Activated T-helper 2 cell treated with anti-CD3 and anti-CD28 coated beads, Interferon-gamma antibody, Interleukin-2, Interleukin-4, amounts not matched to agents 10 μg/mL and 5 μg/mL and 100 μg/mL, durations not matched to agents 14 hours and 24 hours and 36 hours (primary cell): Measurements from ENCODE around the gene C19orf85. TPM values are rescaled to one million over a fixed set of nuclear protein-coding genes. Genes with fewer than 3 reads are reported as not detected.

Experiments used
- DNase-seq: peaks from one replicate; pipeline ENCODE4 v3.0.0; 2021; ENCODE audit warnings: low spot score
- H3K27ac Mint-ChIP-seq: one replicate; pipeline ENCODE4 v1.8.0; 2021; ENCODE audit warnings: mixed read lengths
- H3K27me3 Mint-ChIP-seq: one replicate; pipeline ENCODE4 v1.8.0; 2021; ENCODE audit warnings: low read depth, mixed read lengths
- H3K36me3 Mint-ChIP-seq: one replicate; pipeline ENCODE4 v1.8.0; 2021; ENCODE audit warnings: low read depth, mixed read lengths
- H3K4me1 Mint-ChIP-seq: one replicate; pipeline ENCODE4 v1.8.0; 2021; ENCODE audit warnings: low read depth, mixed read lengths
- H3K4me3 Mint-ChIP-seq: one replicate; pipeline ENCODE4 v1.8.0; 2021; ENCODE audit warnings: low read depth, mild to moderate bottlenecking, moderate library complexity, mixed read lengths
- H3K9me3 Mint-ChIP-seq: one replicate; pipeline ENCODE4 v1.8.0; 2021; ENCODE audit warnings: mixed read lengths
- intact Hi-C: fragments of 100-400 bp; cut with micrococcal nuclease; formaldehyde crosslinking; loops from one replicate; pipeline ENCODE4 v1.15.1; 2023
- total RNA-seq: library from RNA; stranded (reverse); gene quantifications from 2 replicates; pipeline ENCODE4 v1.2.3, GENCODE V29; 2022

The C19orf85 gene
- total RNA-seq, 1 donor from 2014 or later, result not detected

- H3K36me3 Mint-ChIP-seq, result no peaks in the 10 kb centered on the region
- DNase-seq, result no peak
- H3K27me3 Mint-ChIP-seq, result peaks cover 53% of the 10 kb centered on the region
- no peak within 1 kb of the TSS for H3K27ac Mint-ChIP-seq
- H3K9me3 Mint-ChIP-seq, result no peaks in the 10 kb centered on the region
- intact Hi-C loops, result no loop called here
- peaks cover 10% of the 10 kb centered on the region for H3K4me1 Mint-ChIP-seq
- no peak within 1 kb of the TSS for H3K4me3 Mint-ChIP-seq
These were observed 21.3 kb downstream of the C19orf85 start, which contains the start of gene SHISA7 for GRCh38 chr19:55443045-55443823. Gene SHISA7, minus strand, starts transcription at chr19:55443300. Its CDS starts 437 bp downstream, at chr19:55442863.

- Mint-ChIP-seq H3K4me1 (peaks cover 10% of the 10 kb centered on the region), H3K27me3 (peaks cover 53% of the 10 kb centered on the region), H3K36me3 (no peaks in the 10 kb centered on the region), H3K9me3 (no peaks in the 10 kb centered on the region), H3K27ac (no peak overlapping the region), H3K4me3 (no peak overlapping the region)
- DNase-seq, result no peak
- intact Hi-C loops, result no loop called here
These were observed 22.1 kb downstream of the C19orf85 start for GRCh38 chr19:55442372-55442961.

DNA sequence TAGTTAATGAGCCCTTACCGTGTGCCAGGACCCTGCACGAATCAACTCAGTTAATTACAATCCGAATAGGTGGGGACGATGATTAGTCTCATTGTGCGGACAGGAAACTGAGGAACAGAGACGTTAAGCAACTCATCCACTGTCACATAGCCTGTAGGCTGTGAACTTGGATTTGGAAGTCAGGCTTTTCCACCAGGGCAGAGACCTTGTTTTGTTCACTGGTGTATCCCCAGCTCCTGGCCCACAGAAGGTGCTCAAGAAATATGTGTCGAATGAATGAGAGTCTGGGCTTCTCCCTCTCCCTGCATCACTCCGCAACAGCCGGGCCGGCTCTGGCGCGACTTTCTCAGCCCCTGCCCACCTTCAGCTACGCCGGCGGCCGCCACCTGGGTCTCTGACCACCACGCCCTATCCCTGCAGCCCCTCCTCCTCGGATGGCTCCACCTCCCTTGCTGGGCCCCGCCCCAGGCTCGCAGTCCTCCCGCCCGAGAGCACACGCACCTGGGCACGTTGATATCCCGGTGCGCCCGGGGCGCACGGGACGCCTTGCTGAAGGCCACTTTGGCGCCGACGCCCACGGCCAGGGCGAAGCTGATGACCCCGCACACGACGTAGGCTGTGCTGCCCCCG is 22.7 kb downstream of the C19orf85 start:
- peaks cover 10% of the 10 kb centered on the region for H3K4me1 Mint-ChIP-seq
- H3K27ac Mint-ChIP-seq, result no peak overlapping the region
- H3K4me3 Mint-ChIP-seq, result no peak overlapping the region
- H3K27me3 Mint-ChIP-seq, result peaks cover 57% of the 10 kb centered on the region
- no peaks in the 10 kb centered on the region for H3K9me3 Mint-ChIP-seq
- intact Hi-C loops, result no loop called here
- no peak for DNase-seq
- no peaks in the 10 kb centered on the region for H3K36me3 Mint-ChIP-seq

DNA sequence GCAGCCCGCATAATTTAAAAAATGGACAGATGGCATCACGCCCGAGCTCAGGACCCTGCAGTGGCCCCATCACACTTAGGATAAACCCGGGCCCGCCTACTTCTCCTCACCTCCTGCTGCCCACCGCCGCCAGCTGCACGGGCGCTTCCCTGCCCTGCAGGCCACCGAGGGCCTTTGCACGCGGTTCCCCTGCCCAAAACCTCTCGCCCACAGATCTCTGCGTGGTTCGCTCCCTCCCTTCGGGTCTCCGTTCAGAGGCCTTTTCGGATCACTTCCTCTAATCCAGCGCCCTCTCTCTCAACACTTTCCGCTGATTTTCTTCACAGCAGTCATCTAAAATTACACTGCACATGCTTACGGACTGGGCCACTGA is 23.2 kb downstream of the C19orf85 start:
- Mint-ChIP-seq H3K4me1 (peaks cover 10% of the 10 kb centered on the region), H3K27ac (no peak overlapping the region), H3K36me3 (no peaks in the 10 kb centered on the region), H3K9me3 (no peaks in the 10 kb centered on the region), H3K4me3 (no peak overlapping the region), H3K27me3 (peaks cover 60% of the 10 kb centered on the region)
- intact Hi-C loops, result no loop called here
- no peak for DNase-seq

GRCh38 chr19:55440411-55441105 is 24.0 kb downstream of the C19orf85 start:
- no peak overlapping the region for H3K4me3 Mint-ChIP-seq
- H3K36me3 Mint-ChIP-seq, result no peaks in the 10 kb centered on the region
- H3K4me1 Mint-ChIP-seq, result peaks cover 10% of the 10 kb centered on the region
- intact Hi-C loops, result no loop called here
- no peak for DNase-seq
- H3K9me3 Mint-ChIP-seq, result no peaks in the 10 kb centered on the region
- peaks cover 57% of the 10 kb centered on the region for H3K27me3 Mint-ChIP-seq
- no peak overlapping the region for H3K27ac Mint-ChIP-seq

DNA sequence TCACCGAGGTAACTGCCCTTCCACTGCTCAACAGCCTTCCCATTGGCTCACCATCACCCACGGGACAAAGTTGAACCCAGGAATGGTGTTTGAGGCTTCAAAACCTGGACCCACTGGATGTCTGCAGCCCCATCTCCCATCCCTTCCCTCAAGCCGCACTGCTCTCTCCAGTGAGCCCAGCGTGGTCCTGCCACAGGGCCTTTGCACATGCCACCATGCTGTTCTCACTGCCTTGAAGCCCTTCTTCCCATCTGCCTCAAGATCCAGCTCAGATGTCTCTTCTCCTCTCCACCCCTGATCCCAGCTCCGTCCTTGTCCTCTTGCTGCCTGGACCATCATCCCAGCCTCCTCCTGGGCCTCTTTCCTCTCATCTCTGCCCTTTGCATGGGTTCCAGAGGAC is 25.5 kb downstream of the C19orf85 start:
- Mint-ChIP-seq H3K27me3 (peaks cover 48% of the 10 kb centered on the region), H3K4me3 (no peak overlapping the region), H3K9me3 (no peaks in the 10 kb centered on the region), H3K4me1 (peaks cover 10% of the 10 kb centered on the region), H3K36me3 (no peaks in the 10 kb centered on the region), H3K27ac (no peak overlapping the region)
- no peak for DNase-seq
- intact Hi-C loops, result no loop called here

DNA sequence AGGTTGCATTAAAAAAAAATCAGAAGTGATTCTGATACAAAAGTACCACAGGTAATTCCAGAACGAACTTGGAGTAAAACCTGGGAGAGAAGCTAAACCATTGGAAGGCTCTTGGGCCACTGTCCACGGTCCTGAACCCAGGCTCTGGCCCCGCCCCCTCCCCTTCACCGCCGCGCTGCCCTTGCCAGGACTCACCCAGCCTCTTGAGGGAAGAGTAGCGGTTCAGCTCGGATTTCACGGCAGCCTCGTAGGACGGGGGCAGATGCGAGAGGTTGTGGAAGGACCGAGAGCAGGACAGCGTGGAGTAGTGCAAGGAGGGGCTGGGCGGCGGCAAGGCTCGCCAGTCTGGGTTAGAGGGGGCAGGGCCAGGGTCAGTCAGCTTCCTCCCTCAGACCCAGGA is 27.1 kb downstream of the C19orf85 start:
- intact Hi-C loops, result no loop called here
- peaks cover 39% of the 10 kb centered on the region for H3K27me3 Mint-ChIP-seq
- H3K4me3 Mint-ChIP-seq, result no peak overlapping the region
- H3K27ac Mint-ChIP-seq, result no peak overlapping the region
- H3K36me3 Mint-ChIP-seq, result no peaks in the 10 kb centered on the region
- no peaks in the 10 kb centered on the region for H3K9me3 Mint-ChIP-seq
- H3K4me1 Mint-ChIP-seq, result peaks cover 10% of the 10 kb centered on the region
- no peak for DNase-seq

GRCh38 chr19:55436847-55437246 is 27.7 kb downstream of the C19orf85 start:
- Mint-ChIP-seq H3K27ac (no peak overlapping the region), H3K4me1 (peaks cover 10% of the 10 kb centered on the region), H3K9me3 (no peaks in the 10 kb centered on the region), H3K27me3 (peaks cover 35% of the 10 kb centered on the region), H3K36me3 (no peaks in the 10 kb centered on the region), H3K4me3 (no peak overlapping the region)
- DNase-seq, result no peak
- intact Hi-C loops, result no loop called here

DNA sequence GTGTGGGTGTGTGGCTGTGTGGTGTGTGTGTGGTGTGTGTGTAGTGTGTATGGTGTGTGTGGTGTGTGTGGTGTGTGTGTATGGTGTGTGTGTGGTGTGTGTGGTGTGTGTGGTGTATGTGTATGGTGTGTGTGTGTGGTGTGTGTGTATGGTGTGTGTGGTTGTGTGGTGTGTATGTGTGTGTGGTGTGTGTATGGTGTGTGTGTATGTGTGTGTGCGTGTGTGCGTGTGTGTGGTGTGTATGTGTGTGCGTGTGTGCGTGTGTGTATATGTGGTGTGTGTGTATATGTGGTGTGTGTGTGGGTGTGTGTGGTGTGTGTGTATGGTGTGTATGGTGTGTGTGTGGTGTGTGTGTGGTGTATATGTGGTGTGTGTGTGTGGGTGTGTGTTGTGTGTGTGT is 29.5 kb downstream of the C19orf85 start:
- DNase-seq, result no peak
- Mint-ChIP-seq H3K4me1 (no peaks in the 10 kb centered on the region), H3K27ac (no peak overlapping the region), H3K27me3 (peaks cover 21% of the 10 kb centered on the region), H3K36me3 (no peaks in the 10 kb centered on the region), H3K4me3 (no peak overlapping the region), H3K9me3 (no peaks in the 10 kb centered on the region)
- intact Hi-C loops, result no loop called here

- no peak for DNase-seq
- H3K27me3 Mint-ChIP-seq, result peaks cover 17% of the 10 kb centered on the region
- H3K4me1 Mint-ChIP-seq, result no peaks in the 10 kb centered on the region
- no peaks in the 10 kb centered on the region for H3K9me3 Mint-ChIP-seq
- no peak overlapping the region for H3K27ac Mint-ChIP-seq
- intact Hi-C loops, result no loop called here
- no peaks in the 10 kb centered on the region for H3K36me3 Mint-ChIP-seq
- no peak overlapping the region for H3K4me3 Mint-ChIP-seq
These were observed 30.1 kb downstream of the C19orf85 start for GRCh38 chr19:55434356-55434919.

DNA sequence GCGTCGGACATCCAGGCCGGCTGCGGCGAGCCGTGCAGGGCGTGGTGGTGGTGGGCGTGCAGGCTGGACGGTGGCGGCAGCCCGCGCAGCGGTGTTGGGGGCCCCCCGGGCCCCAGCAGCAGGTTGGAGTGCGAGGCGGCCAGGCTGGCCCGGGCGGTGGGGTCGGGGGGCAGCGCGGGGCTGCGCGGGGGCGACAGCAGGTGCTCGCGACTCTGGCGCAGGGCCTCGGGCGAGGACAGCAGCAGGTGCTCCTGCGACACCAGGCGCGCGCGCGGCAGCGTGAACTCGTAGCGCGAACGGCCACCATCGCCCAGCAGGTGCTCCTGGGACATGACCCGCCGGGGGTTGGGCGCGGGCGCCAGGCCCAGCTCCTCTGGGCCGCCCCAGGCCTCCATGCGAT is 31.3 kb downstream of the C19orf85 start:
- no peaks in the 10 kb centered on the region for H3K9me3 Mint-ChIP-seq
- H3K27ac Mint-ChIP-seq, result no peak overlapping the region
- H3K27me3 Mint-ChIP-seq, result peaks cover 10% of the 10 kb centered on the region

GRCh38 chr19:55432241-55432959 is 32.2 kb downstream of the C19orf85 start:
- no peak for DNase-seq
- Mint-ChIP-seq H3K36me3 (no peaks in the 10 kb centered on the region), H3K9me3 (no peaks in the 10 kb centered on the region), H3K27me3 (peaks cover 10% of the 10 kb centered on the region), H3K27ac (no peak overlapping the region), H3K4me3 (no peak overlapping the region), H3K4me1 (no peaks in the 10 kb centered on the region)
- intact Hi-C loops, result no loop called here

More for the DNA sequence above, 31.3 kb downstream of the C19orf85 start:
- DNase-seq, result no peak
- Mint-ChIP-seq H3K4me3 (no peak overlapping the region), H3K4me1 (no peaks in the 10 kb centered on the region), H3K36me3 (no peaks in the 10 kb centered on the region)
- intact Hi-C loops, result no loop called here
